EL (cell line): ENCODE data around the gene TXLNB.
"Not testable (repeated sequence)": the region's sequence is repeated elsewhere in the genome, so short reads cannot be mapped to it uniquely, and the experiment has no call there.

Experiments used
- DNase-seq: peaks from one replicate; pipeline ENCODE4 v3.0.0-alpha.2; 2016

TXLNB gene

DNA sequence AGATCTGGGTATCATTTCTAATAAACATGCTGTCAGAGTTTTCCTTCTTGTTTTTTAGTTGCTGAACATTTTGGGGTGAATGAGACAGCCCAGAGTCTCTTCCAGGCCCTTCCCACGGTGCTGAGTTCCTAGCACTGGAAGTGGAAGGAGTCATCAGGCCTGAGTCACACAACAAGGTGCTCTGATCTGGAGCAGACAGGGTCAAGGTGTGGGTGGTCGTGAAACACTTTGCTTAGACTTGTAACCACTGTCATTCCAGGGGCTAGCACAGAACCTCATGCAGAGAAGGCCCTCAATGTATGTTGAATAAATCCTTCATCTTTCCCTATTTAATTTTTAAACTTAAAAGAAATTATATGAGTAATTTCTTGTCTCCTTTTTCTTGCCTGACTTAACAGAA is 60.6 kb downstream of the TXLNB start:
- DNase-seq = no peak

DNA sequence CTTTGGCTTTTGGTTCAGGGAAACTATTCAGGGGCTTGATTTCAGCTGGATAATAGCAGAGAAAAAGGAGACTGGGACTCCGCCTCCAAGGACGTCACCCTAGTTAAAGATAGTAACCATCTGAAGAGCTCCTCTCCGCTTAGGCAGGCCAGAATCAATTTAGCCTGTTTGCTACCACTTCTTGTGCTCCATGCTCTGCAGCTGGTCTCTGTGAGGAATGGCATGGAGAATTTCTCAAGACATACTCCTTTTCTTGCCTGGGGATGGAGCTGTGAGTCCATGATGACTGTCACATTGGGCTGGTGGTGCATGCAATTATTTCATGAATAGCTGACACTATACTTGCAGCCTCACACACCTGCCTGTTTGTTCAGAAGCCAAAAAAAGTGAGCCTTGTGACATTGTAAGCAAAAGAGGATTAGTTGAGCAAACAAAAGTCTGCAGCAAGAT is 61.4 kb downstream of the TXLNB start:
- DNase-seq = peak; percentile 9

DNA sequence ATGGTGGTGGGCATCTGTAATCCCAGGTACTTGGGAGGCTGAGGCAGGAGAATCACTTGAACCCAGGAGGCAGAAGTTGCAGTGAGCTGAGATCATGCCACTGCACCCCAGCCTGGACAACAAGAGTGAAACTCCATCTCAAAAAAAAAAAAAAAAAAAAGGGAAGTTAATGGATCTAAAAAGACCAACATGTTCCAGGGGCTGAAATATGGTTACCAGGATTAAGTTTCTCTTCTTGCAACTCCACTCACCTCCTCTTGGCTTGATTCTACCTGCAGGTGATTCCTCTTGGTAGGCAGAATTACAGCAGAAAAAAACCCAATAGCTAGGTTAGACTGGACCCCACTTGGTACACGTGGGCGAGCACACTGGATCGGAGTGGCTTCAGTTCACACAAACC is 63.4 kb downstream of the TXLNB start:
- DNase-seq = not testable (repeated sequence)

DNA sequence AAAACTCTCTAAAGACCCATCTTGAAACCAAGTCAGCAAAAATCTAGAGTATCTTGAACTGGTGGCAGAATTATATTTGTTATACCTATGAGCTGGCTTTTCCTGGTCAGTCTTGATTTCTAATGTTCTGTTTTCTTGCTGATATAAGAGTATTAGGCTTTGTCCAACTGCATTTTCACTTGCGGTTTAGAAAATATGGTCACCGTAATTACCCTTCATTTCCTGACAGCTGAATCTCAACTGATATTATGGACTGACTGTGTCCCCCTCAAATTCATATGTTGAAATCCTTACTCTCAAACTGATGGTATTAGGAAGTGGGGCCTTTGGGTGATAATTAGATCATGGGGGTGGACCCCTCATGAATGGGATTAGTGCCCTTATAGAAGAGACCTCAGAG is 72.1 kb downstream of the TXLNB start:
- DNase-seq = no peak

DNA sequence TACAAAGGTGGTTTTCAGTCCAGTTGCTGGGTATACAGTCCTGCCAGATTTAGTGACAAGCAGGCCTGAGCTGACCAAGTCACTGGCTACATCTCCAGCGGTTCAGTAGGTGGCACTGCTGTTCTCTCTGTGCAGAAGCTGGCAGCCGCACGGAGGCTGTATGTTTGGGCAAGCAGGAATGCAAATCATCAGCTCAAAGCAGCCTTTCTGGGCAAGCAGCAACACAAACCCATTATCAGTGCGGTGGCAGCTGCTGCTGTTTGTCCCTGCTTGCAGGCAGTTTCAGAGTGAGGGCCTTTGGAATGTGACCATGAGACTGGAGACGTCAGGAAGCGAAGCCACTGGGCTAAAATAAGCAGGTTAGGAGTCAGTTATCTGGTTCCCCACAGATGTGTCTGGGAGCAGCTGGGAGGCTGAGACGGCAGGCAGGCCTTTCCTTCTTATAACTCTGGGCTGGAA is 72.5 kb downstream of the TXLNB start:
- DNase-seq = peak; percentile 87

DNA sequence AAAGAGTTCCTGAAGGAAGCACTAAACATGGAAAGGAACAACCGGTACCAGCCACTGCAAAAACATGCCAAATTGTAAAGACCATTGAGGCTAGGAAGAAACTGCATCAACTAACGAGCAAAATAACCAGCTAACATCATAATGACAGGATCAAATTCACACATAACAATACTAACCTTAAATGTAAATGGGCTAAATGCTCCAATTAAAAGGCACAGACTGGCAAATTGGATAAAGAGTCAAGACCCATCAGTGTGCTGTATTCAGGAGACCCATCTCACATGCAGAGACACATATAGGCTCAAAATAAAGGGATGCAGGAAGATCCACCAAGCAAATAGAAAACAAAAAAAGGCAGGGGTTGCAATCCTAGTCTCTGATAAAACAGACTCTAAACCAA is 79.3 kb downstream of the TXLNB start:
- not testable (repeated sequence) for DNase-seq

DNA sequence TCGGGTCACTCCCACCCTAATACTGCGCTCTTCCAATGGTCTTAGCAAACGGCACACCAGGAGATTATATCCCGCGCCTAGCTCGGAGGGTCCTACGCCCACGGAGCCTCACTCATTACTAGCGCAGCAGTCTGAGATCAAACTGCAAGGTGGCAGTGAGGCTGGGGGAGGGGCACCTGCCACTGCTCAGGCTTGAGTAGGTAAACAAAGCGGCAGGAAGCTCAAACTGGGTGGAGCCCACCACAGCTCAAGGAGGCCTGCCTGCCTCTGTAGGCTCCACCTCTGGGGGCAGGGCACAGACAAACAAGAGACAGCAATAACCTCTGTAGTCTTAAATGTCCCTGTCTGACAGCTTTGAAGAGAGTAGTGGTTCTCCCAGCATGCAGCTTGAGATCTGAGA is 81.0 kb downstream of the TXLNB start:
- not testable (repeated sequence) for DNase-seq

DNA sequence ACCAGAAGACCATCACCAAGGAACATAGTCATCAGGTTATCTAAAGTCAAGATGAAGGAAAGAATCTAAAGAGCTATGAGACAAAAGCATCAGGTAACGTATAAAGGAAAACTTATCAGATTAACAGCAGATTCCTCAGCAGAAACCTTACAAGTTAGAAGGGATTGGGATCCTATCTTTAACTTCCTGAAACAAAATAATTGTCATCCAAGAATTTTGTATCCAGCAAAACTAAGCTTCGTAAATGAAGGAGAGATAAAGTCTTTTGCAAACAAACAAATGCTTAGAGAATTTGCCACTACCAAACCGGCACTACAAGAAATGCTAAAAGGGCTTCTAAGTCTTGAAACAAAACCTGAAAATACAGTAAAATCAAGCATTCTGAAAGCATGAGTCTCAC is 86.0 kb downstream of the TXLNB start:
- DNase-seq = no peak

DNA sequence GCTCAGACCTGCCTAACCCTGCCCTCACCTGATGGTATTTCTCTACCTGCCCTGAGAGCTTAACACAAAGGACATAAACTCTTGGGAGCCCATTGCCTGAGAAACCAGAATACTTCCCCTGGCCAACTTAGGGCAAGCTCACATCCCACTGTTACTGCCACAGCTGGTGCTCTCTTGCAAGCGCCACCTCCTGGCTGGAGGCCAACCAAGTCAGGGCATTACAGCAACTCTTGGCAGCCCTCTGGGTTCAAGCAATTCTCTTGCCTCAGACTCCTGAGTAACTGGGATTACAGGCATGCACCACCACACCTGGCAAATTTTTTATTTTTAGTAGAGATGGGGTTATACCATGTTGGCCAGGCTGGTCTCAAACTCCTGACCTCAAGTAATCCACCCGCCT is 86.8 kb downstream of the TXLNB start:
- no peak for DNase-seq

DNA sequence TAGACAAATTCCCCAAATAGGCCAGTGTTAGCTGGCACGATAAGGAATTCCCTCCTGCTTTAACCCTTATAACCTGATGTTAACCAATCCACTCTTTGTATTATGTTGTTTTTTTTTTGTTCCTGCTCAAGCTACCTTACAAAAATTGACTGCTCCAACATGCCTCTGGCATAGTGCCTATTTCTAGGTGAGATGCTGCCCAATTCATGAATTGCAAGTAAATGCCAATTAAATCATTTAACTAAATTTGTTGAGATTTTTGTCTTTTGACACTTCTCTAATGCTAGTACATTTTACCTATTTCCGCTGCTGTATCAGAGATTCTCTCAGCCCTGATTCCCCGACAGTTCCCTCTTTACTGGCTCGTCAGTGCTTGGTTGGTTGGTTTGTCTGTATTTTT is 90.4 kb downstream of the TXLNB start:
- no peak for DNase-seq

DNA sequence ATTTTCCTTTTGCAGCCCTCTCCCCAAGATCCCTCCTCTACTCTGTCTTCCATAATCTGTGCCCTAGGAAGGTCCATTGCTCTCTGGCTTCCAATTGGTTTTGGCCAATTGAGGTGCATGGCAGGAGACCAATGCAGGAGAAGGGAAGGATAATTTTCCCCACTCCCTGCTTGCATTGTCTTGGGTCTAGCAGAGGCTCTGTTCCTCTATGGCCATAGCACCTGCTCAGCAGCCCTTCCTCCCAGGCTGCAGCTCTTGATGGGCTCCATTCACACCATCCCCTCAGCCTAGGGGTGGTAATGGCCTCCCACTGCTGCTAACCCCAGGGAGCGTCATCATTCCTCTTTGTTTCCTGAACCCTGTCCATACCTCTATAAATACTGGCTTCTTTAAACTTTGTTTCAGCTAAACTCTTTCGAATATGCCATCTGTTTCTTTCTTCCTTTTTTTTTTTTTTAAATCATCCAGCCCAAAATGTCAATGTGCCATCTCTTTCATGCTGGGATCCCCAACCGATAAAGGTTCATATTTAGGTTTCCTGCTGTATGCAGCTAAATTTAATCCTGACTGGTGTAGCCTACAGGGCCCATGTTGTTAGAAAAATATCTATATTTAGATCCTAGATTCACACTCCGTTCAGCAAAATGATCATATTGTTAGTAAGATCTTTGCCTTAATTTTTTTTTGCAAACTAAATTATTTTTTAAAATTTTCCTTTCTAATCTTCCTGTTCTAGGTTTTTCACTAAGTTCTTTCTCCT is 93.1 kb downstream of the TXLNB start:
- no peak for DNase-seq

DNA sequence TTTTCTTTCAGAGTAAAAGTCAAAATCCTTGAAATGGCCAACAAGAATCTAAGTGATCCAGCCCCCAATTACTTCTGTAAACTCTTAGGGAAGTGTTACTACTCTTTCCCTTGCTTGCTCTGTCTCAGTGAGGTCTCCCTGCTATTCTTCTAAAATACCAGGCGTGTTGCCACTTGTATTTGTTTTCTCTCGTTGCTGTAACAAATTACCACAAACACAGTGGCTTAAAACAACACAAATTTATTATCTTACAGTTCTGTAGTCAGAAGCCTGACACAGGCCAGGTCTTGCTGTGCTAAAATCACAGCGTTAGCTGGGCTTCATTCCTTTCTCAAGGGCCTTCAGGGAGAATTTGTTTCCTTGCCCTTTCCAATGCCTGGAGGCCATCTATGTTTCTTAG is 97.1 kb downstream of the TXLNB start:
- no peak for DNase-seq
